ENCODE results near the gene ATE1. TPM values are rescaled to one million over a fixed set of nuclear protein-coding genes. Genes with fewer than 3 reads are reported as not detected.

Gene ATE1
- total and polyA plus RNA-seq, 2 experiments from 2014 or later: 17.4 to 24.5 TPM

DNA sequence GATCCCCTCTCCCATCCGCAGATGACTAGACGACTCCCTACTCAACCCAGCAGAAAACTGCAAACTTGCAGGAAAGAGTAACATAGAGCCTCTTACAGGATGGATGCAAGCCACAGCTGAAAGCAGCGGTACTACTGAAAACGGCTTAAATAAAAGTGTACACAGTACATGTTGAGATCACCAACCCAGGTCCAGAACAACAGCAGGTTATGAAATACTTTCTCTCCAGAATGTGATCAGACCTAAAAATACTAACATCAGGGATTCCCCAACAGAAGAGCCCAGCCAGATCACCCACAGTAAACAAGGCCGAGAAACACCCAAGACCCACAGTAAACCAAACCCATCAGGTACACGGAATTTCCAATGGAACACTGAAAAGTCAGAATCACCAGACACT lies 13.2 kb downstream of the ATE1 start (continued):
- TF ChIP-seq STAT1 (IDR thresholded peaks at IDR 0.05; ENCODE audit: unreplicated experiment): no peak
- TF ChIP-seq JUNB (IDR thresholded peaks at IDR 0.05; ENCODE audit: unreplicated experiment): no peak
- no peak for TF ChIP-seq ZNF114 (CRISPR knock-in tag; IDR thresholded peaks at IDR 0.05)
- no peak for TF ChIP-seq CREB1 (CRISPR knock-in tag; IDR thresholded peaks at IDR 0.05; ENCODE audit: low read depth)
- TF ChIP-seq, protein P1, sequence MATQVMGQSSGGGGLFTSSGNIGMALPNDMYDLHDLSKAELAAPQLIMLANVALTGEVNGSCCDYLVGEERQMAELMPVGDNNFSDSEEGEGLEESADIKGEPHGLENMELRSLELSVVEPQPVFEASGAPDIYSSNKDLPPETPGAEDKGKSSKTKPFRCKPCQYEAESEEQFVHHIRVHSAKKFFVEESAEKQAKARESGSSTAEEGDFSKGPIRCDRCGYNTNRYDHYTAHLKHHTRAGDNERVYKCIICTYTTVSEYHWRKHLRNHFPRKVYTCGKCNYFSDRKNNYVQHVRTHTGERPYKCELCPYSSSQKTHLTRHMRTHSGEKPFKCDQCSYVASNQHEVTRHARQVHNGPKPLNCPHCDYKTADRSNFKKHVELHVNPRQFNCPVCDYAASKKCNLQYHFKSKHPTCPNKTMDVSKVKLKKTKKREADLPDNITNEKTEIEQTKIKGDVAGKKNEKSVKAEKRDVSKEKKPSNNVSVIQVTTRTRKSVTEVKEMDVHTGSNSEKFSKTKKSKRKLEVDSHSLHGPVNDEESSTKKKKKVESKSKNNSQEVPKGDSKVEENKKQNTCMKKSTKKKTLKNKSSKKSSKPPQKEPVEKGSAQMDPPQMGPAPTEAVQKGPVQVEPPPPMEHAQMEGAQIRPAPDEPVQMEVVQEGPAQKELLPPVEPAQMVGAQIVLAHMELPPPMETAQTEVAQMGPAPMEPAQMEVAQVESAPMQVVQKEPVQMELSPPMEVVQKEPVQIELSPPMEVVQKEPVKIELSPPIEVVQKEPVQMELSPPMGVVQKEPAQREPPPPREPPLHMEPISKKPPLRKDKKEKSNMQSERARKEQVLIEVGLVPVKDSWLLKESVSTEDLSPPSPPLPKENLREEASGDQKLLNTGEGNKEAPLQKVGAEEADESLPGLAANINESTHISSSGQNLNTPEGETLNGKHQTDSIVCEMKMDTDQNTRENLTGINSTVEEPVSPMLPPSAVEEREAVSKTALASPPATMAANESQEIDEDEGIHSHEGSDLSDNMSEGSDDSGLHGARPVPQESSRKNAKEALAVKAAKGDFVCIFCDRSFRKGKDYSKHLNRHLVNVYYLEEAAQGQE (IDR thresholded peaks at IDR 0.05; ENCODE audit: unreplicated experiment): no peak
- no peak for TF ChIP-seq POLR2AphosphoS5 (IDR thresholded peaks at IDR 0.05; ENCODE audit: low read depth)

DNA sequence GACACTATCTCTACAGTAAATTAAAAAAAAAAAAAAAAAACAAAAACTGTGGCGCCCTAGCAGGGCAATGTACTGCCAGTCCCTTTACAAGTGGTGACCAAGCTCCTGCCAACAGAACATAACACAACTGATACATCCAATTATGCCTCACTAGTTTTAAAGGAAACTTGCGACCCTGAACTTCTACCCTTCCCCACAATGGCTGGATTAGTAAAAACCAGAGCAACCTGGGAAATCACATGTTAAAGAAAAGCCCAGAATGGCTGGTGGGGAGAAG lies 16.5 kb downstream of the ATE1 start:
- peak overlapping the region; percentile 29; the same call in 1 of the 2 replicates for H3K27ac ChIP-seq (ENCODE audit: low read depth)
- TF ChIP-seq EZH2 (IDR thresholded peaks at IDR 0.05; ENCODE audit: low read depth, unreplicated experiment) (no peak), EZH2phosphoT487 (IDR thresholded peaks at IDR 0.05; ENCODE audit: unreplicated experiment) (no peak), ZNF114 (CRISPR knock-in tag; IDR thresholded peaks at IDR 0.05) (no peak), NANOG (IDR thresholded peaks at IDR 0.05; ENCODE audit: borderline replicate concordance) (no peak)
- TF ChIP-seq, protein P2, sequence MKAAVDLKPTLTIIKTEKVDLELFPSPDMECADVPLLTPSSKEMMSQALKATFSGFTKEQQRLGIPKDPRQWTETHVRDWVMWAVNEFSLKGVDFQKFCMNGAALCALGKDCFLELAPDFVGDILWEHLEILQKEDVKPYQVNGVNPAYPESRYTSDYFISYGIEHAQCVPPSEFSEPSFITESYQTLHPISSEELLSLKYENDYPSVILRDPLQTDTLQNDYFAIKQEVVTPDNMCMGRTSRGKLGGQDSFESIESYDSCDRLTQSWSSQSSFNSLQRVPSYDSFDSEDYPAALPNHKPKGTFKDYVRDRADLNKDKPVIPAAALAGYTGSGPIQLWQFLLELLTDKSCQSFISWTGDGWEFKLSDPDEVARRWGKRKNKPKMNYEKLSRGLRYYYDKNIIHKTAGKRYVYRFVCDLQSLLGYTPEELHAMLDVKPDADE (IDR thresholded peaks at IDR 0.05): no peak
- TF ChIP-seq, protein P3, sequence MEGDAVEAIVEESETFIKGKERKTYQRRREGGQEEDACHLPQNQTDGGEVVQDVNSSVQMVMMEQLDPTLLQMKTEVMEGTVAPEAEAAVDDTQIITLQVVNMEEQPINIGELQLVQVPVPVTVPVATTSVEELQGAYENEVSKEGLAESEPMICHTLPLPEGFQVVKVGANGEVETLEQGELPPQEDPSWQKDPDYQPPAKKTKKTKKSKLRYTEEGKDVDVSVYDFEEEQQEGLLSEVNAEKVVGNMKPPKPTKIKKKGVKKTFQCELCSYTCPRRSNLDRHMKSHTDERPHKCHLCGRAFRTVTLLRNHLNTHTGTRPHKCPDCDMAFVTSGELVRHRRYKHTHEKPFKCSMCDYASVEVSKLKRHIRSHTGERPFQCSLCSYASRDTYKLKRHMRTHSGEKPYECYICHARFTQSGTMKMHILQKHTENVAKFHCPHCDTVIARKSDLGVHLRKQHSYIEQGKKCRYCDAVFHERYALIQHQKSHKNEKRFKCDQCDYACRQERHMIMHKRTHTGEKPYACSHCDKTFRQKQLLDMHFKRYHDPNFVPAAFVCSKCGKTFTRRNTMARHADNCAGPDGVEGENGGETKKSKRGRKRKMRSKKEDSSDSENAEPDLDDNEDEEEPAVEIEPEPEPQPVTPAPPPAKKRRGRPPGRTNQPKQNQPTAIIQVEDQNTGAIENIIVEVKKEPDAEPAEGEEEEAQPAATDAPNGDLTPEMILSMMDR (conservative IDR thresholded peaks at IDR 0.05; ENCODE audit: low read depth in 2 of 2): no peak
- TF ChIP-seq, protein P1 (IDR thresholded peaks at IDR 0.05; ENCODE audit: unreplicated experiment): no peak

More for the DNA sequence above, 16.5 kb downstream of the ATE1 start:
- no peak overlapping the region for H3K4me3 Mint-ChIP-seq
- Histone ChIP-seq H3K4me3 (no peak overlapping the region), H3K27me3 (ENCODE audit: insufficient read depth) (no peaks in the 10 kb centered on the region), H3K79me2 (replicated peaks; ENCODE audit: insufficient read depth) (peaks cover 33% of the 10 kb centered on the region), H2AFZ (no peak overlapping the region), H4K20me1 (replicated peaks; ENCODE audit: insufficient read depth) (no peaks in the 10 kb centered on the region; the same call in 1 of the 2 replicates), H3K4me1 (ENCODE audit: insufficient read depth) (no peaks in the 10 kb centered on the region), H3F3A (replicated peaks; ENCODE audit: low read depth) (no peaks in the 10 kb centered on the region), H3K36me3 (ENCODE audit: insufficient read depth) (peaks cover 9% of the 10 kb centered on the region), H3K4me2 (no peak overlapping the region), H3K9me2 (ENCODE audit: insufficient read depth) (no peaks in the 10 kb centered on the region)
- ATAC-seq: no peak
- H3K4me1 Mint-ChIP-seq: no peaks in the 10 kb centered on the region
- peaks cover 71% of the 10 kb centered on the region for H3K36me3 Mint-ChIP-seq (ENCODE audit: low read depth)
- peaks cover 3% of the 10 kb centered on the region for H3K27me3 Mint-ChIP-seq (ENCODE audit: insufficient read depth, low read depth, poor library complexity)
- H3K9me3 Mint-ChIP-seq: no peaks in the 10 kb centered on the region
- DNase-seq (ENCODE audit: low spot score): no peak
- H3K27ac Mint-ChIP-seq: no peak overlapping the region

Data from GM23338 (cell line).